OCI-LY1 (cell line): ENCODE measurements around the gene DIRAS2.

ENCODE experiments used
- H2AFZ ChIP-seq: fragments of 200-600 bp; sonication (generic), shearing (Covaris generic); 2 replicates; pipeline ENCODE4 v1.6.0; 2014; ENCODE audit warnings: antibody characterized with exemption, mild to moderate bottlenecking, low read length
- H3F3A ChIP-seq: fragments of 200-600 bp; sonication (generic), shearing (Covaris generic); 2 replicates; pipeline ENCODE4 v1.6.0; 2014; ENCODE audit warnings: mild to moderate bottlenecking, antibody characterized with exemption, low read length, moderate library complexity; ENCODE audit not compliant: insufficient read depth
- H3K27ac ChIP-seq: fragments of 200-600 bp; sonication (generic); 2 replicates; pipeline ENCODE4 v1.5.1; 2014; ENCODE audit warnings: low read length, mixed run types, mild to moderate bottlenecking, low read depth; ENCODE audit not compliant: poor library complexity, severe bottlenecking
- H3K27me3 ChIP-seq: fragments of 200-600 bp; sonication (generic); 2 replicates; pipeline ENCODE4 v1.6.0; 2014; ENCODE audit warnings: antibody characterized with exemption, mild to moderate bottlenecking, low read length, moderate library complexity; ENCODE audit not compliant: insufficient read depth
- H3K36me3 ChIP-seq: fragments of 200-600 bp; sonication (generic); 2 replicates; pipeline ENCODE4 v1.6.1; 2014; ENCODE audit warnings: mild to moderate bottlenecking, antibody characterized with exemption, low read length, moderate library complexity, mixed read lengths; ENCODE audit not compliant: insufficient read depth
- H3K4me1 ChIP-seq: fragments of 200-600 bp; sonication (generic); 2 replicates; pipeline ENCODE4 v1.5.1; 2014; ENCODE audit warnings: mild to moderate bottlenecking, low read length, moderate library complexity; ENCODE audit not compliant: insufficient read depth, severe bottlenecking
- H3K4me2 ChIP-seq: fragments of 200-600 bp; sonication (generic), shearing (Covaris generic); 2 replicates; pipeline ENCODE4 v1.6.1; 2014; ENCODE audit warnings: low read length
- H3K4me3 ChIP-seq: fragments of 200-600 bp; sonication (generic); 2 replicates; pipeline ENCODE4 v1.5.1; 2014; ENCODE audit warnings: low read length, low read depth, mild to moderate bottlenecking, mixed read lengths; ENCODE audit not compliant: poor library complexity, severe bottlenecking
- H3K79me2 ChIP-seq: fragments of 200-600 bp; shearing (Covaris generic); 2 replicates; pipeline ENCODE4 v1.6.1; 2016; ENCODE audit warnings: mixed run types, low read length, mixed read lengths; ENCODE audit not compliant: insufficient read depth
- H3K9ac ChIP-seq: fragments of 200-600 bp; sonication (generic), shearing (Covaris generic); 2 replicates; pipeline ENCODE4 v1.6.1; 2014; ENCODE audit warnings: mild to moderate bottlenecking, low read length, mixed read lengths
- H3K9me2 ChIP-seq: fragments of 200-600 bp; sonication (generic), shearing (Covaris generic); 2 replicates; pipeline ENCODE4 v1.6.1; 2014; ENCODE audit warnings: low read depth, mild to moderate bottlenecking, low read length, mixed read lengths
- H3K9me3 ChIP-seq: fragments of 200-600 bp; shearing (Covaris generic); 2 replicates; pipeline ENCODE4 v1.6.1; 2014; ENCODE audit warnings: low read length, mixed read lengths
- H4K20me1 ChIP-seq: fragments of 200-600 bp; sonication (generic), shearing (Covaris generic); 2 replicates; pipeline ENCODE4 v1.6.0; 2016; ENCODE audit warnings: mild to moderate bottlenecking, low read length; ENCODE audit not compliant: insufficient read depth
- EZH2 ChIP-seq: fragments of 200-600 bp; sonication (generic), shearing (Covaris generic); IDR thresholded peaks from 2 replicates; pipeline ENCODE4 v1.8.0; 2017; ENCODE audit warnings: borderline replicate concordance, mixed run types, mild to moderate bottlenecking, antibody characterized with exemption, low read length, moderate library complexity, mixed read lengths
- TF ChIP-seq, protein P1 (sequence below): fragments of 200-600 bp; sonication (generic), shearing (Covaris generic); IDR thresholded peaks from 2 replicates; pipeline ENCODE4 v1.5.1; 2017; ENCODE audit warnings: mild to moderate bottlenecking, antibody characterized with exemption, low read length, moderate library complexity, mixed read lengths

Gene DIRAS2

DNA sequence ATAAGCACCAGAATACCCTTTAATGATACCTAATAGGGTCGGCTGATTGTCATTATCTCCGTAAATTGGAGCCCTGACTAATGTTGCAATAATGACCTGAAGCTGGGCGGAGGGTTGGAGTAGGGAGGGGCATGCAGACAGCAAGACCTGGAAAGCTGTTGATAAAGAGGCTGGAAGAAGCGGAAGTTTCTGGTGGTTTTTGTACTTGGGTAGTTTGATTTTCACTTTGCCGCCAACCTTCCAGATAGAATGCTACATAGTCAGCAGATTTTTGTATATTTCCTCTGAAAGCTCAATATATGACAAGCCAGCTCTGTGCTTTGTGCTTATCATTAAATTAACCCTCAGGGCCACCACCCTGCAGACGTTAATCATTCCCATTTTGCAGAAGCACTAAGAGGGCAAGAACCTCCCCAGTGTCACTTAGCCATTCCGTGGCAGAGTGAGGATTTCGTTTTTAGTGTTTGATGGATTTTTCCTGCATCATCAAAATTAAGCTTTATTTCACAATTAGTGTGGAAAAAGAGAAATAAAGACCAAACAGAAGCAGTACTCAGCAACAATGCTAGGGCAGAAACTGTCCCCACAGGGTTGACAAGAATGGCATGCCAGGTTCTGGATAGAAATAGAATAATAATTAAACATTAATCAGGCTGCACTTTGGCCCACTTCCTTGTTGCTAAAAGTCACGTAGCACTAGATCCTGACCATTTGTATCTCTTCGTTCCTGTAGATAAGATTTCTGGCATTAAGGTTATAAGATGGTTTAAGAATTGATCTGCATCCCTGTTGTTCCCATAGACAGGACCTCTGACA, 34.7 kb downstream of the DIRAS2 start:
- no peak overlapping the region for H3K4me3 ChIP-seq
- no peaks in the 10 kb centered on the region for H3K9me2 ChIP-seq
- no peaks in the 10 kb centered on the region for H3K4me1 ChIP-seq
- TF ChIP-seq, protein P1, sequence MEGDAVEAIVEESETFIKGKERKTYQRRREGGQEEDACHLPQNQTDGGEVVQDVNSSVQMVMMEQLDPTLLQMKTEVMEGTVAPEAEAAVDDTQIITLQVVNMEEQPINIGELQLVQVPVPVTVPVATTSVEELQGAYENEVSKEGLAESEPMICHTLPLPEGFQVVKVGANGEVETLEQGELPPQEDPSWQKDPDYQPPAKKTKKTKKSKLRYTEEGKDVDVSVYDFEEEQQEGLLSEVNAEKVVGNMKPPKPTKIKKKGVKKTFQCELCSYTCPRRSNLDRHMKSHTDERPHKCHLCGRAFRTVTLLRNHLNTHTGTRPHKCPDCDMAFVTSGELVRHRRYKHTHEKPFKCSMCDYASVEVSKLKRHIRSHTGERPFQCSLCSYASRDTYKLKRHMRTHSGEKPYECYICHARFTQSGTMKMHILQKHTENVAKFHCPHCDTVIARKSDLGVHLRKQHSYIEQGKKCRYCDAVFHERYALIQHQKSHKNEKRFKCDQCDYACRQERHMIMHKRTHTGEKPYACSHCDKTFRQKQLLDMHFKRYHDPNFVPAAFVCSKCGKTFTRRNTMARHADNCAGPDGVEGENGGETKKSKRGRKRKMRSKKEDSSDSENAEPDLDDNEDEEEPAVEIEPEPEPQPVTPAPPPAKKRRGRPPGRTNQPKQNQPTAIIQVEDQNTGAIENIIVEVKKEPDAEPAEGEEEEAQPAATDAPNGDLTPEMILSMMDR, result no peak
- TF ChIP-seq EZH2, result no peak
- no peak overlapping the region for H3K4me2 ChIP-seq
- H3F3A ChIP-seq, result no peaks in the 10 kb centered on the region
- H4K20me1 ChIP-seq, result no peaks in the 10 kb centered on the region
- no peaks in the 10 kb centered on the region; the same call in 1 of the 2 replicates for H3K27me3 ChIP-seq
- H2AFZ ChIP-seq, result no peak overlapping the region
- H3K36me3 ChIP-seq, result no peaks in the 10 kb centered on the region
- H3K27ac ChIP-seq, result no peak overlapping the region
- H3K9me3 ChIP-seq, result no peaks in the 10 kb centered on the region
- H3K79me2 ChIP-seq, result no peaks in the 10 kb centered on the region
- no peak overlapping the region for H3K9ac ChIP-seq

- Histone ChIP-seq H3K27ac (no peak overlapping the region), H2AFZ (no peak overlapping the region), H4K20me1 (no peaks in the 10 kb centered on the region), H3K4me3 (no peak overlapping the region), H3K9me2 (no peaks in the 10 kb centered on the region), H3K27me3 (no peaks in the 10 kb centered on the region), H3K9ac (no peak overlapping the region), H3K4me1 (no peaks in the 10 kb centered on the region), H3K36me3 (no peaks in the 10 kb centered on the region), H3K79me2 (no peaks in the 10 kb centered on the region), H3K9me3 (no peaks in the 10 kb centered on the region), H3F3A (no peaks in the 10 kb centered on the region), H3K4me2 (no peak overlapping the region)
- TF ChIP-seq EZH2, result no peak
- TF ChIP-seq, protein P1, result no peak
Observed at GRCh38 chr9:90600029-90600428, 42.6 kb downstream of the DIRAS2 start.

DNA sequence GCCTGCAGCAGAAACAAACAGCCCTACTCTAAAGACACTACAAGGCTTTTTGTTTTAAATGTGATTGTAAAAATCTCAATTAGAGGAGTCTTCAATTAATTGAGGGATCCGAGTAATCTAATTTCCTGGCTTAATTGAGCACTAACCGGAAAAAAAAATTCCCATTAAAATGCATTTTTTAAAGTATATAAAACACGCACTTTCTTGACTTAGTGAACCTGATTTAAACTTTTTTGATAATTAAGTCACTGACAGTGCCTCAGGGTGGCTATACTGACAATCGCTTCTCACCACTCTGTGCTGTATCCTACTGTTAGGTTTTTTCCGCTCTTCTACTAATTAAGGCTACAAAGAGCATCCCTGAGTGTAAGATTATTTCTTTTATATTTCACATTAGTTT, 44.4 kb downstream of the DIRAS2 start:
- H3F3A ChIP-seq, result no peaks in the 10 kb centered on the region
- TF ChIP-seq EZH2, result no peak
- TF ChIP-seq, protein P1, result no peak
- H3K36me3 ChIP-seq, result no peaks in the 10 kb centered on the region
- no peak overlapping the region for H3K27ac ChIP-seq
- H3K9ac ChIP-seq, result no peak overlapping the region
- no peaks in the 10 kb centered on the region for H3K79me2 ChIP-seq
- no peak overlapping the region for H3K4me2 ChIP-seq
- no peaks in the 10 kb centered on the region for H3K9me2 ChIP-seq
- H3K4me3 ChIP-seq, result no peak overlapping the region
- no peaks in the 10 kb centered on the region for H3K4me1 ChIP-seq
- H3K9me3 ChIP-seq, result no peaks in the 10 kb centered on the region
- no peaks in the 10 kb centered on the region for H4K20me1 ChIP-seq
- H3K27me3 ChIP-seq, result no peaks in the 10 kb centered on the region
- H2AFZ ChIP-seq, result no peak overlapping the region
